Uterus (tissue), 4 donors: ENCODE data around the gene SUCLA2. TPM values are rescaled to one million over a fixed set of nuclear protein-coding genes. Genes with fewer than 3 reads are reported as not detected.

Source experiments
- DNase-seq, 2 donors: peaks; one replicate each; pipeline ENCODE4 v3.0.0-alpha.2; 2019 to 2020
- H3K27ac ChIP-seq, 2 donors: fragments of 200-600 bp; sonication (generic); 1 replicate in 1 of 2; 2 replicates in 1 of 2; pipeline ENCODE4 v1.5.1; 2016 to 2018
- H3K27me3 ChIP-seq, 2 donors: fragments of 200-600 bp; sonication (generic); one replicate each; pipeline ENCODE4 v1.5.1; 2018 to 2019; ENCODE audit warnings: control low read depth in 1 of 2
- H3K36me3 ChIP-seq, 2 donors: fragments of 200-600 bp; sonication (generic); one replicate each; pipeline ENCODE4 v1.5.1; 2019; ENCODE audit warnings: control low read depth in 1 of 2
- H3K4me1 ChIP-seq, 2 donors: fragments of 200-600 bp; sonication (generic); one replicate each; pipeline ENCODE4 v1.5.1; 2018 to 2019; ENCODE audit warnings: control low read depth in 1 of 2
- H3K4me3 ChIP-seq, 2 donors: fragments of 200-600 bp; sonication (generic); 1 replicate in 1 of 2; 2 replicates in 1 of 2; pipeline ENCODE4 v1.5.1; 2018 to 2019; ENCODE audit warnings: mild to moderate bottlenecking in 1 of 2
- H3K9me3 ChIP-seq, 2 donors: fragments of 200-600 bp; sonication (generic); one replicate each; pipeline ENCODE4 v1.5.1; 2019; ENCODE audit warnings: control low read depth in 1 of 2
- POLR2A ChIP-seq, 2 donors: fragments of 450-650 bp; IDR thresholded peaks; one replicate each; pipeline ENCODE4 v1.6.1; 2016; ENCODE audit warnings: antibody characterized with exemption in 2 of 2, mild to moderate bottlenecking in 1 of 2, moderate library complexity in 1 of 2
- intact Hi-C: fragments of 100-400 bp; cut with DNase I; formaldehyde crosslinking; loops from one replicate; pipeline ENCODE4 v1.15.1; 2023; ENCODE audit warnings: low total_unique reads
- total RNA-seq, 4 donors: library from RNA; depleted of rRNA in 3 of 4; stranded (reverse); fragments of >200 nt in 3 of 4; gene quantifications; one replicate each; pipeline versions ENCODE4 v1.1.0 to v1.2.4, GENCODE V29; 2014 to 2023
- TF ChIP-seq, protein P1 (sequence below), 4 experiments: fragments of 200-600 bp in 2 of 4; fragments of 450-650 bp in 2 of 4; sonication (generic) in 2 of 4; IDR thresholded peaks; one replicate each; pipeline ENCODE4 v1.5.1; 2016 to 2019; ENCODE audit warnings: antibody characterized with exemption in 4 of 4, mild to moderate bottlenecking in 2 of 4, moderate library complexity in 1 of 4
- donor health status: DM: yes; HTN: yes; CAD: no.

SUCLA2 gene
- total RNA-seq, 4 donors from 2014 or later = 19.7 to 96.0 (median 43.5) TPM

DNA sequence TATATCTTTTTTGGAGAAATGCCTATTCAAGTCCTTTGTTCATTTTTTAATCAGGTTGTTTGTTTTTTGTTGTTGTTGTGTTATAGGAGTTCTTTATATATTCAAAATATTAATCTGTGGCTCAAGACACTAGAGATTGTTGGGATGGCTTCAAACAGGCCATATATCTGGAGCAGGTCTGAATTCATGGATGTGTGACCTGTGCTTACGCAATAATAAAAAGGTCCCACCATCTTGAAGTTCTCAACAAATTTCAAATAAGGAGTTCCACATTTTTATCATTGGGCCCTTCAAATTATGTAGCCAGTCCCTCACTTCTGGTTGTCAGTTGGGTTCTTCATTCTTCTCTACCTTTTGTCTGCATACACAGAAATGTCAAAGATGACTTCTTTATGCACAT, 18.7 kb upstream of the SUCLA2 start:
- TF ChIP-seq, protein P1, sequence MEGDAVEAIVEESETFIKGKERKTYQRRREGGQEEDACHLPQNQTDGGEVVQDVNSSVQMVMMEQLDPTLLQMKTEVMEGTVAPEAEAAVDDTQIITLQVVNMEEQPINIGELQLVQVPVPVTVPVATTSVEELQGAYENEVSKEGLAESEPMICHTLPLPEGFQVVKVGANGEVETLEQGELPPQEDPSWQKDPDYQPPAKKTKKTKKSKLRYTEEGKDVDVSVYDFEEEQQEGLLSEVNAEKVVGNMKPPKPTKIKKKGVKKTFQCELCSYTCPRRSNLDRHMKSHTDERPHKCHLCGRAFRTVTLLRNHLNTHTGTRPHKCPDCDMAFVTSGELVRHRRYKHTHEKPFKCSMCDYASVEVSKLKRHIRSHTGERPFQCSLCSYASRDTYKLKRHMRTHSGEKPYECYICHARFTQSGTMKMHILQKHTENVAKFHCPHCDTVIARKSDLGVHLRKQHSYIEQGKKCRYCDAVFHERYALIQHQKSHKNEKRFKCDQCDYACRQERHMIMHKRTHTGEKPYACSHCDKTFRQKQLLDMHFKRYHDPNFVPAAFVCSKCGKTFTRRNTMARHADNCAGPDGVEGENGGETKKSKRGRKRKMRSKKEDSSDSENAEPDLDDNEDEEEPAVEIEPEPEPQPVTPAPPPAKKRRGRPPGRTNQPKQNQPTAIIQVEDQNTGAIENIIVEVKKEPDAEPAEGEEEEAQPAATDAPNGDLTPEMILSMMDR (IDR thresholded peaks at IDR 0.05) = no peak
- no peak for TF ChIP-seq POLR2A (IDR thresholded peaks at IDR 0.05)
- H3K27me3 ChIP-seq = no peaks in the 10 kb centered on the region

DNA sequence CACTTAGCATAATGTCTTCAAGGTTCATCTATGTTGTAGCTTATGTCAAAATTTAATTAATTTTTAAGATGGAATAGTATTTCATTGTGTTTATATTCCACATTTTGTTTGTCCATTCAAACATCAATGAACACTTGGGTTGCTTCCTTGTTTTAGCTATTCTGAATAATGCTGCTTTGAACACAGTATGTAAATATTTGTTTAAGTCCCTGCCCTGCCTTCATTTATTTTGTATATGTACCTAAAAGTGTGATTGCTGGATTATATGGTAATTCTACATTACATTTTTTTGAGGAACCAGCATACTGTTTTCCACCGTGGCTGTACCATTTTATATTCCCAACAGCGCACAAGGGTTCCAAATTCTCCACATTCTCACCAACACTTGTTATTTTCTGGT, 17.6 kb upstream of the SUCLA2 start:
- Histone ChIP-seq H3K27me3 (no peaks in the 10 kb centered on the region), H3K4me1 (no peaks in the 10 kb centered on the region), H3K36me3 (no peaks in the 10 kb centered on the region), H3K9me3 (no peaks in the 10 kb centered on the region), H3K4me3 (no peak overlapping the region), H3K27ac (no peak overlapping the region)
- no peak for TF ChIP-seq POLR2A (IDR thresholded peaks at IDR 0.05)
- TF ChIP-seq, protein P1 (IDR thresholded peaks at IDR 0.05) = no peak
- DNase-seq = no peak
- intact Hi-C loops = no loop called here

More for the DNA sequence above, 18.7 kb upstream of the SUCLA2 start:
- no peaks in the 10 kb centered on the region for H3K9me3 ChIP-seq
- no peak for DNase-seq
- H3K27ac ChIP-seq = no peak overlapping the region
- H3K36me3 ChIP-seq = no peaks in the 10 kb centered on the region
- intact Hi-C loops = no loop called here
- no peaks in the 10 kb centered on the region for H3K4me1 ChIP-seq
- no peak overlapping the region for H3K4me3 ChIP-seq

- no peak overlapping the region for H3K27ac ChIP-seq
- DNase-seq = no peak
- TF ChIP-seq, protein P1 (IDR thresholded peaks at IDR 0.05) = no peak
- TF ChIP-seq POLR2A (IDR thresholded peaks at IDR 0.05) = no peak
- H3K4me3 ChIP-seq = no peak overlapping the region
- intact Hi-C loops = no loop called here
- no peaks in the 10 kb centered on the region for H3K36me3 ChIP-seq
- H3K9me3 ChIP-seq = no peaks in the 10 kb centered on the region
- no peaks in the 10 kb centered on the region for H3K27me3 ChIP-seq
- no peaks in the 10 kb centered on the region for H3K4me1 ChIP-seq
Measured at GRCh38 chr13:48014359-48014758, 13.3 kb upstream of the SUCLA2 start.

GRCh38 chr13:48012668-48013067, 11.6 kb upstream of the SUCLA2 start:
- no peaks in the 10 kb centered on the region for H3K4me1 ChIP-seq
- no peak overlapping the region for H3K27ac ChIP-seq
- no peak overlapping the region for H3K4me3 ChIP-seq
- H3K36me3 ChIP-seq = no peaks in the 10 kb centered on the region
- no peak for DNase-seq
- TF ChIP-seq, protein P1 (IDR thresholded peaks at IDR 0.05) = no peak
- TF ChIP-seq POLR2A (IDR thresholded peaks at IDR 0.05) = no peak
- no peaks in the 10 kb centered on the region for H3K27me3 ChIP-seq
- intact Hi-C loops = no loop called here
- no peaks in the 10 kb centered on the region for H3K9me3 ChIP-seq

DNA sequence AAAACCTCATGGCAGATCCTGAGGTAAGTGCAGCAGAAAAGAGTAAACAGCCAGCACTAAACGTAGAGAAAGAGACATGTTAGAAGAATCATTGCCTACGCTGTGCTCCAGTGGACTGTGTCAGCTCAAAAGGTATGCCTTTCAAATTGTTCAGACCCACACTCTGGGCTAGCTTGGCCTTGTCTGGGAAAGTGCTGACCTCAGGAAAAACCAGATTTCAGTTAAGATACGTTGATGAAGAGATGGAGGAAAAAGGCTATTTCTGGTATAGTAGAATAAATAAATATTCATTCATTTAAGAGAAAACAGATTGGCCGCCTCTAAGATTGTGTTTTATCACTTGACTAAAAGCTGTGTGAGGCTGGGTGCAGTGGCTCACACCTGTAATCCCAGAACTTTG, 9.6 kb upstream of the SUCLA2 start:
- no peak overlapping the region for H3K4me3 ChIP-seq
- H3K27ac ChIP-seq = no peak overlapping the region
- intact Hi-C loops = no loop called here
- H3K9me3 ChIP-seq = no peaks in the 10 kb centered on the region
- no peak for TF ChIP-seq POLR2A (IDR thresholded peaks at IDR 0.05)
- TF ChIP-seq, protein P1 (IDR thresholded peaks at IDR 0.05) = no peak
- H3K27me3 ChIP-seq = no peaks in the 10 kb centered on the region
- no peaks in the 10 kb centered on the region for H3K4me1 ChIP-seq
- no peaks in the 10 kb centered on the region for H3K36me3 ChIP-seq
- no peak for DNase-seq
